PFSK-1 (cell line): ENCODE results near the gene PARM1.

ENCODE experiments used
- FOXP2 ChIP-seq: optimal IDR thresholded peaks from 2 replicates; pipeline ENCODE3; 2011; ENCODE audit warnings: borderline replicate concordance, control low read depth, inconsistent platforms; ENCODE audit not compliant: insufficient read depth; ENCODE audit errors: extremely low read length, extremely low read depth
- POLR2AphosphoS5 ChIP-seq: IDR thresholded peaks from 2 replicates; pipeline ENCODE4 v1.6.1; 2012; ENCODE audit warnings: low read depth, mild to moderate bottlenecking, control low read depth, low read length, moderate library complexity
- SIN3A ChIP-seq: IDR thresholded peaks from 2 replicates; pipeline ENCODE4 v1.6.1; 2012; ENCODE audit warnings: mild to moderate bottlenecking, low read length, moderate library complexity, borderline replicate concordance; ENCODE audit not compliant: insufficient read depth
- TAF1 ChIP-seq: IDR thresholded peaks from 2 replicates; pipeline ENCODE4 v1.6.1; 2012; ENCODE audit warnings: low read length, control low read depth, borderline replicate concordance; ENCODE audit not compliant: insufficient read depth
- TF ChIP-seq, protein P1 (sequence below), 2 experiments: IDR thresholded peaks; 2 replicates each; pipeline versions ENCODE4 v1.6.1 to v1.8.0; 2011 to 2012; ENCODE audit warnings: low read depth in 2 of 2, low read length in 2 of 2, control low read depth in 1 of 2, inconsistent platforms in 1 of 2, mild to moderate bottlenecking in 1 of 2, moderate library complexity in 1 of 2; ENCODE audit not compliant: insufficient read depth in 1 of 2

DNA sequence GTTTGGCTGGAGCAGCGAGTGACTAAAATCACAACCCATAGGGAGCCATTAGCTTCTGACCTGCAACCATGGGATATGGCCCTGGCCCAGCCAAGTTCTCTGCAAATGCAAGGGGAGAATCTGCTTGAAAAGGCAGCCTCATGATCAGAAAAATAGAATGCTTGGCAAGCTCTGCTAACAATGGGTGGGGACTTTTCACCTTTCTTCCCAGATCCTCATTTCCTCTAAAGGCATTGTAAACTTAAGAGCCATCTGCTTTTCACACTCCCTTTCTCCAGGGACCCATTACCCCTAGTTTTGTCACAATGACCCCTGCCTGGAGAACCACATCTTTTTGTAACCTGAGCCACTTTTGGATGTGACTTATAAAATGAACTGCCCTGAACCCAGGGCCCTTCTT is 104.3 kb downstream of the PARM1 start:
- no peak for TF ChIP-seq FOXP2
- no peak for TF ChIP-seq TAF1
- TF ChIP-seq SIN3A: no peak
- TF ChIP-seq, protein P1, sequence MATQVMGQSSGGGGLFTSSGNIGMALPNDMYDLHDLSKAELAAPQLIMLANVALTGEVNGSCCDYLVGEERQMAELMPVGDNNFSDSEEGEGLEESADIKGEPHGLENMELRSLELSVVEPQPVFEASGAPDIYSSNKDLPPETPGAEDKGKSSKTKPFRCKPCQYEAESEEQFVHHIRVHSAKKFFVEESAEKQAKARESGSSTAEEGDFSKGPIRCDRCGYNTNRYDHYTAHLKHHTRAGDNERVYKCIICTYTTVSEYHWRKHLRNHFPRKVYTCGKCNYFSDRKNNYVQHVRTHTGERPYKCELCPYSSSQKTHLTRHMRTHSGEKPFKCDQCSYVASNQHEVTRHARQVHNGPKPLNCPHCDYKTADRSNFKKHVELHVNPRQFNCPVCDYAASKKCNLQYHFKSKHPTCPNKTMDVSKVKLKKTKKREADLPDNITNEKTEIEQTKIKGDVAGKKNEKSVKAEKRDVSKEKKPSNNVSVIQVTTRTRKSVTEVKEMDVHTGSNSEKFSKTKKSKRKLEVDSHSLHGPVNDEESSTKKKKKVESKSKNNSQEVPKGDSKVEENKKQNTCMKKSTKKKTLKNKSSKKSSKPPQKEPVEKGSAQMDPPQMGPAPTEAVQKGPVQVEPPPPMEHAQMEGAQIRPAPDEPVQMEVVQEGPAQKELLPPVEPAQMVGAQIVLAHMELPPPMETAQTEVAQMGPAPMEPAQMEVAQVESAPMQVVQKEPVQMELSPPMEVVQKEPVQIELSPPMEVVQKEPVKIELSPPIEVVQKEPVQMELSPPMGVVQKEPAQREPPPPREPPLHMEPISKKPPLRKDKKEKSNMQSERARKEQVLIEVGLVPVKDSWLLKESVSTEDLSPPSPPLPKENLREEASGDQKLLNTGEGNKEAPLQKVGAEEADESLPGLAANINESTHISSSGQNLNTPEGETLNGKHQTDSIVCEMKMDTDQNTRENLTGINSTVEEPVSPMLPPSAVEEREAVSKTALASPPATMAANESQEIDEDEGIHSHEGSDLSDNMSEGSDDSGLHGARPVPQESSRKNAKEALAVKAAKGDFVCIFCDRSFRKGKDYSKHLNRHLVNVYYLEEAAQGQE (IDR thresholded peaks at IDR 0.05; ENCODE audit: insufficient read depth in 1 of 2, low read depth in 2 of 2, low read length in 2 of 2): no peak
- no peak for TF ChIP-seq POLR2AphosphoS5
